GM18951 (cell line): ENCODE data around the gene FAM98B.

Experiments used
- POLR2A ChIP-seq: IDR thresholded peaks from 4 replicates; pipeline ENCODE4 v1.6.1; 2011; ENCODE audit warnings: mild to moderate bottlenecking; ENCODE audit not compliant: insufficient read length, insufficient read depth; ENCODE audit errors: extremely low read depth
- in situ Hi-C: fragments of 300-500 bp; cut with MboI; formaldehyde crosslinking; loops from one replicate; pipeline ENCODE4 v1.12.0; 2022; ENCODE audit warnings: low sequenced_read_pairs, mixed read lengths, inconsistent platforms; ENCODE audit not compliant: unreplicated experiment

FAM98B gene

DNA sequence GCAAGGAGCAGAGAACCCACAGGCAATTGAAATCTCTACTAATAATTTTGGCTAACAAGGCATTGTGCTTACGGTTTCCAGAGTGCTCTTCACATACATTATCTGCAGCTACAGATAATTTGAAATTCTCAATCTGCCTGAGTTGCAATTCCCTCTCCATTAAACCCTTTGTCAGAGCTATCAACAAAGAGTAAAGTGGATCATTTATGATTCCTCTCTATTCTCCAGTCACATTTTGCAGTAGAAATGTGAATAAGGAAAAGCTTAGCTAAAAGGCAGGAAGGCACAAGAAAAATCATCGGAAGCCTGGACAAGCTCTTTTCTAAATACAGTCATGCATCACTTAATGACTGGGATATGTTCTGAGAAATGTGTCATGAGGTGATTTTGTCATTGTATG, 49.6 kb downstream of the FAM98B start:
- in situ Hi-C loops: no loop called here
- no peak for TF ChIP-seq POLR2A

GRCh38 chr15:38504680-38505467, 50.9 kb downstream of the FAM98B start:
- TF ChIP-seq POLR2A: no peak
- in situ Hi-C loops: no loop called here

DNA sequence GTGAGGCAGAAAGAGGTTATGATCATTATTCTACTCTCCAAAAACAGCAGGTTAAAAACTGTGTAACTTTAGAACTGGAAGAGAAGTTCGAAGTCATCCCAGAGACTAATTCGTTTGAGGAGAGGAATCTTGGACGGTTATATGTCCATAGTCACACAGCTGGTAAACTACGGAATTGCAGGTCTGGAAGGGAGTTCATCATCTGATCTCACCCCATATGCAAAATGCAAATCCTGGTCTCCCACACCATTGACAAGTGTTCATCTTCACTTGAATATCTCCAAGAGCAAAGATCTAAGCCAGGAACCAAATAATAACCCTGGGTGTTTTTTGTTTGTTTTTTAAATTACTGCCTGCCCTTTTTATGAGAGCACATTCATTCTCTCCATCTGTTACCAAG, 53.1 kb downstream of the FAM98B start:
- no peak for TF ChIP-seq POLR2A
- in situ Hi-C loops: no loop called here

- in situ Hi-C loops: no loop called here
- TF ChIP-seq POLR2A: no peak
Observed at GRCh38 chr15:38507570-38507969, 53.6 kb downstream of the FAM98B start.

GRCh38 chr15:38508647-38509046, 54.7 kb downstream of the FAM98B start:
- in situ Hi-C loops: no loop called here
- TF ChIP-seq POLR2A: no peak

GRCh38 chr15:38509152-38509551, 55.2 kb downstream of the FAM98B start:
- TF ChIP-seq POLR2A: no peak
- in situ Hi-C loops: no loop called here

- in situ Hi-C loops: no loop called here
- no peak for TF ChIP-seq POLR2A
Observed at GRCh38 chr15:38512901-38513300, 59.0 kb downstream of the FAM98B start.

- no peak for TF ChIP-seq POLR2A
- in situ Hi-C loops: no loop called here
Observed at GRCh38 chr15:38514601-38515000, 60.7 kb downstream of the FAM98B start.

GRCh38 chr15:38516626-38517025, 62.7 kb downstream of the FAM98B start:
- in situ Hi-C loops: no loop called here
- TF ChIP-seq POLR2A: no peak

- in situ Hi-C loops: no loop called here
- no peak for TF ChIP-seq POLR2A
Observed at GRCh38 chr15:38517312-38517975, 63.5 kb downstream of the FAM98B start.

DNA sequence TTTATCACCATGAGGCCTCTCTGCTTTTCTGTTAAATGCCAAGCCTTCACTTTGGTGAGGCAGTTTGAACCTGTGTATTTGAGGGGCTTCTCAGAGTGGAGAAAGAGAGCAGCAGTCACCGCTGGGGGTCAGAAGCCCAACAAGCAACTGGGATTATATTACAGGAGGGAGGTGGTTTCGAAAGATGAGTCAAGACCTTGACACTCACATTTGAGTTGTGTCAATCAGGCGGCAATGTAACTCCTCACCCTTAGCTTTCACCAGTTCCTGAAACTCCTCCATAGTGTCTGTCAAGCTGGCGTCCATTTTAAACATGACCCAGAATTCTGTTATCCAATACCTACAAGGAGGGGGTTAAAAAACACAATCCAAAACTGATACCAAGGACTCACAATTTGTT, 64.2 kb downstream of the FAM98B start:
- TF ChIP-seq POLR2A: no peak
- in situ Hi-C loops: no loop called here

- TF ChIP-seq POLR2A: no peak
- in situ Hi-C loops: no loop called here
Observed at GRCh38 chr15:38520035-38520434, 66.1 kb downstream of the FAM98B start.

- no peak for TF ChIP-seq POLR2A
- in situ Hi-C loops: no loop called here
Observed at GRCh38 chr15:38521316-38521715, 67.4 kb downstream of the FAM98B start.

DNA sequence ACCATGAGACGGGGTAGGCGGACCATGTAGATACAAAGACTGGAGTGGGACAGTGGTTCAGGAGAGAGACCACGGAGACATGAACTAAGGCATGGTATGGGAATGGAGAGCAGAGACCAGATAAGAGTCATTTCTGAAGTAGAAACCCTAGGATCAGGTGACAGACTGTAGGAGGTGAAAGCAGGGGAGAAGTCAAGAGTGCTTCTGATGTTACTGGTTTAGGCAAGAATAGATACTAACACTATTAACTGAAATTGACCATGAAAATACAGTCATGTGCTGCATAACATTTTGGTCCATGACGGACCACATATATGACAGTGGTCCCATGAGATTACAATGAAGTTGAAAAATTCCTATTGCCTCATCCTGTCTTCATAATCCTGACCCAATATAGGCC, 69.0 kb downstream of the FAM98B start:
- in situ Hi-C loops: no loop called here
- TF ChIP-seq POLR2A: no peak
